PC-9 (cell line): Measurements from ENCODE around the gene GPR153. TPM values are rescaled to one million over a fixed set of nuclear protein-coding genes. Genes with fewer than 3 reads are reported as not detected.

Experiments
- BruUV-seq: library from RNA; stranded (reverse); fragments of 400-500 nt; replicated peaks from 2 replicates; lab custom pipeline; 2021; lab: Mats Ljungman, UMichigan
- CTCF ChIA-PET: fragments of 300-600 bp; sonication (Branson Sonifier 250); formaldehyde crosslinking; loops from one replicate; lab custom pipeline; 2022; ENCODE audit warnings: antibody characterized with exemption; lab: Charles Lee
- POLR2A ChIA-PET: fragments of 300-600 bp; sonication (Branson Sonifier 250); formaldehyde crosslinking; loops from one replicate; lab custom pipeline; 2022; ENCODE audit warnings: antibody characterized with exemption; ENCODE audit not compliant: unreplicated experiment; lab: Charles Lee
- DNase-seq, 2 experiments: peaks; one replicate each; pipeline versions ENCODE4 v3.0.0 to v3.0.0-alpha.2; 2015 to 2022; ENCODE audit warnings: mixed read lengths in 1 of 2
- H2AFZ ChIP-seq: fragments of 200-600 bp; sonication (generic); 2 replicates; pipeline ENCODE4 v1.8.1; 2017; ENCODE audit warnings: antibody characterized with exemption
- H3F3A ChIP-seq: fragments of 200-600 bp; sonication (generic); 2 replicates; pipeline ENCODE4 v1.8.1; 2017; ENCODE audit warnings: antibody characterized with exemption, mild to moderate bottlenecking, low read depth; ENCODE audit not compliant: insufficient read depth
- H3K27ac ChIP-seq: fragments of 200-600 bp; sonication (generic); 2 replicates; pipeline ENCODE4 v1.6.1; 2016; ENCODE audit warnings: mixed run types
- H3K27me3 ChIP-seq: fragments of 200-600 bp; sonication (generic); 2 replicates; pipeline ENCODE4 v1.6.1; 2016; ENCODE audit warnings: low read depth, mixed run types; ENCODE audit not compliant: insufficient read depth
- H3K36me3 ChIP-seq: fragments of 200-600 bp; sonication (generic); 2 replicates; pipeline ENCODE4 v1.6.1; 2016; ENCODE audit warnings: low read depth, mixed run types
- H3K4me1 ChIP-seq: fragments of 200-600 bp; sonication (generic); replicated peaks from 2 replicates; pipeline ENCODE4 v1.6.1; 2016; ENCODE audit warnings: mixed run types; ENCODE audit not compliant: insufficient read depth
- H3K4me2 ChIP-seq: fragments of 200-600 bp; sonication (generic); 2 replicates; pipeline ENCODE4 v1.6.1; 2017; ENCODE audit warnings: mixed run types
- H3K4me3 ChIP-seq: fragments of 200-600 bp; sonication (generic); 2 replicates; pipeline ENCODE4 v1.6.1; 2016; ENCODE audit warnings: mixed run types
- H3K79me2 ChIP-seq: fragments of 200-600 bp; sonication (generic); 2 replicates; pipeline ENCODE4 v1.6.1; 2017; ENCODE audit warnings: low read depth, mixed run types
- H3K9me2 ChIP-seq: fragments of 200-600 bp; sonication (generic); 2 replicates; pipeline ENCODE4 v1.8.1; 2017; ENCODE audit warnings: mild to moderate bottlenecking; ENCODE audit not compliant: insufficient read depth
- H3K9me3 ChIP-seq: fragments of 200-600 bp; sonication (generic); 2 replicates; pipeline ENCODE4 v1.8.1; 2016; ENCODE audit warnings: low read depth; ENCODE audit not compliant: insufficient read depth
- H4K20me1 ChIP-seq: fragments of 200-600 bp; sonication (generic); 2 replicates; pipeline ENCODE4 v1.8.1; 2017; ENCODE audit not compliant: insufficient read depth
- EZH2 ChIP-seq: fragments of 200-600 bp; sonication (generic); IDR thresholded peaks from 2 replicates; pipeline ENCODE4 v1.8.0; 2017; ENCODE audit warnings: antibody characterized with exemption, low read depth
- intact Hi-C: fragments of 100-400 bp; cut with micrococcal nuclease; formaldehyde crosslinking; loops from one replicate; pipeline ENCODE4 v1.10.0; 2022; ENCODE audit not compliant: unreplicated experiment
- total RNA-seq: library from RNA; stranded (reverse); gene quantifications from 2 replicates; pipeline ENCODE4 v1.2.3, GENCODE V29; 2021
- TF ChIP-seq, protein P1 (sequence below): fragments of 200-600 bp; sonication (generic); conservative IDR thresholded peaks from 2 replicates; pipeline ENCODE4 v1.6.1; 2017; ENCODE audit warnings: mixed run types, antibody characterized with exemption, mild to moderate bottlenecking, moderate library complexity

GPR153 gene
- total RNA-seq, 1 experiment from 2014 or later: 8.0 TPM

DNA sequence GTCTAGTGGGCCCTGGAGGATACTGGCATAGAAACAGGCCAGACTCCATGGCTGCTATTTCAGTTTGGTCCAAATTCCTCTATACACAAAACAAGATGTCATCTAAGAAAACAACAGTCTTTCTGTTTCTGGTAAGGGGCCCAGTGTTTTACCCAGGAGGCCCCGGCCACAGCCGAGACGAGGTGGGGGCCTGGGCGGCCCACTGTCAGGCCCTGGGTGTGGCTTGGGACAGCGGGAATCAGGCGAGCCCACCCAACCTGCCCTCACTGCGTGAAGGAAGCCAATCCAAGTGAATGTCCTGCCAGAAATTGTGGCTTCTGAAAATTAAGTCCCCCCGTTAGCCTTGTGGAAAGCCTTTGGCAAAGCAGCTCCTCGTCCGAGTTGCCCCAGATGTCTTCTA is 31.2 kb upstream of the GPR153 start:
- no peak overlapping the region for H3K4me2 ChIP-seq
- TF ChIP-seq, protein P1, sequence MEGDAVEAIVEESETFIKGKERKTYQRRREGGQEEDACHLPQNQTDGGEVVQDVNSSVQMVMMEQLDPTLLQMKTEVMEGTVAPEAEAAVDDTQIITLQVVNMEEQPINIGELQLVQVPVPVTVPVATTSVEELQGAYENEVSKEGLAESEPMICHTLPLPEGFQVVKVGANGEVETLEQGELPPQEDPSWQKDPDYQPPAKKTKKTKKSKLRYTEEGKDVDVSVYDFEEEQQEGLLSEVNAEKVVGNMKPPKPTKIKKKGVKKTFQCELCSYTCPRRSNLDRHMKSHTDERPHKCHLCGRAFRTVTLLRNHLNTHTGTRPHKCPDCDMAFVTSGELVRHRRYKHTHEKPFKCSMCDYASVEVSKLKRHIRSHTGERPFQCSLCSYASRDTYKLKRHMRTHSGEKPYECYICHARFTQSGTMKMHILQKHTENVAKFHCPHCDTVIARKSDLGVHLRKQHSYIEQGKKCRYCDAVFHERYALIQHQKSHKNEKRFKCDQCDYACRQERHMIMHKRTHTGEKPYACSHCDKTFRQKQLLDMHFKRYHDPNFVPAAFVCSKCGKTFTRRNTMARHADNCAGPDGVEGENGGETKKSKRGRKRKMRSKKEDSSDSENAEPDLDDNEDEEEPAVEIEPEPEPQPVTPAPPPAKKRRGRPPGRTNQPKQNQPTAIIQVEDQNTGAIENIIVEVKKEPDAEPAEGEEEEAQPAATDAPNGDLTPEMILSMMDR: no peak
- no peak for TF ChIP-seq EZH2
- H3K36me3 ChIP-seq: no peaks in the 10 kb centered on the region
- no peak overlapping the region for H2AFZ ChIP-seq
- H3K4me1 ChIP-seq: no peaks in the 10 kb centered on the region
- no peak overlapping the region for H3K27ac ChIP-seq
- no peaks in the 10 kb centered on the region for H3K27me3 ChIP-seq
- no peaks in the 10 kb centered on the region for H3K79me2 ChIP-seq
- no peaks in the 10 kb centered on the region for H4K20me1 ChIP-seq
- BruUV-seq: no TSS peak
- H3K4me3 ChIP-seq: no peak overlapping the region
- intact Hi-C loops: no loop called here
- no peak for DNase-seq
- no peaks in the 10 kb centered on the region for H3K9me2 ChIP-seq
- ChIA-PET POLR2A (no interaction called here), CTCF (no interaction called here)
- H3K9me3 ChIP-seq: no peaks in the 10 kb centered on the region
- no peaks in the 10 kb centered on the region for H3F3A ChIP-seq

DNA sequence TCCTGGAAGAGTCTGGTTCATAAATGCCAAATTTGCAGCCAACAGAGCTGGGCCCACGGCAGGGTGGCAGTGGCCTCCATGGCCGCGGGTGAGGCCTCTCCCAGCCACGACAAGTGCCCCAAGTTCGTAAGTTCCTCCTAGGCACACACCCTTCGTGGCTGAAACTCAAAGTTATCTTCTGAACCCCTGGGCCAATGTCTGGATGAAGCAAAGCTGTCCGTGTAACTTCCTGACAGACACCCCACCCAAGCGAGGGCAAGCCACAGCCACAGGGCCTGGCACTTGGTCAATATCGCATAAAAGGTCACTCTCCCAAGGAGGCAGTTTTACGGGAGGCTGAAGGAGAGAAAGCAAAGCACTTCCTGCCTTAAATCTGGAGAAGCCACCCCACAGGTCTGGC is 27.8 kb upstream of the GPR153 start:
- intact Hi-C loops: no loop called here
- Histone ChIP-seq H3K4me2 (no peak overlapping the region), H3K36me3 (no peaks in the 10 kb centered on the region), H3K9me3 (no peaks in the 10 kb centered on the region), H3K79me2 (no peaks in the 10 kb centered on the region), H3K27me3 (no peaks in the 10 kb centered on the region), H3K27ac (no peak overlapping the region), H3K4me3 (no peak overlapping the region), H3K9me2 (no peaks in the 10 kb centered on the region), H3F3A (no peaks in the 10 kb centered on the region), H2AFZ (no peak overlapping the region), H3K4me1 (no peaks in the 10 kb centered on the region), H4K20me1 (no peaks in the 10 kb centered on the region)
- no peak for TF ChIP-seq EZH2
- TF ChIP-seq, protein P1: no peak
- no peak for DNase-seq
- no TSS peak for BruUV-seq
- ChIA-PET CTCF (no interaction called here), POLR2A (no interaction called here)

DNA sequence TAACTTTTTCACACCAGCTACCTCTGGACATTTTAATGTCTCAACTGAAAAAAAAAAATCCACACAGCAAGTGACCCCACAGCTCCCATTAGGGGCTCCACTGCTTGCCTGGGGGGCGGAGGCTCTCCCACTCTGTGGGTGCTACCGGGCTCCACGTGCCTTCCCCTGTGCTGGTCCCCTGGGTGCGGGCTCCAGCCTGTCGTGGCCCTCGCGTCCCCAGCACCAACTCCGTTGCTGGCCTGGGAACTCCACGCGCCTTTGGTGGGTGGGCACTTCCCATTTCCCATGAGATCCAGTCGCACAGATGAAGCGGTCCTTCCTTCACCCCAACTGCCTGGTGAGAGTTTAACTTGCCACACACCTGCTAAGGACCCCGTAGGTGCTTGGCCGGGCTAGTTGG is 27.1 kb upstream of the GPR153 start:
- no peak for DNase-seq
- POLR2A ChIA-PET: no interaction called here
- CTCF ChIA-PET: no interaction called here
- TF ChIP-seq, protein P1: no peak
- TF ChIP-seq EZH2: no peak
- no peaks in the 10 kb centered on the region for H3K27me3 ChIP-seq
- H3K36me3 ChIP-seq: no peaks in the 10 kb centered on the region
- no peak overlapping the region for H3K4me3 ChIP-seq
- intact Hi-C loops: no loop called here
- no TSS peak for BruUV-seq
- no peak overlapping the region for H2AFZ ChIP-seq
- no peaks in the 10 kb centered on the region for H3F3A ChIP-seq
- no peak overlapping the region for H3K4me2 ChIP-seq
- no peaks in the 10 kb centered on the region for H3K9me2 ChIP-seq
- no peaks in the 10 kb centered on the region for H3K79me2 ChIP-seq
- no peaks in the 10 kb centered on the region for H3K9me3 ChIP-seq
- no peak overlapping the region for H3K27ac ChIP-seq
- H3K4me1 ChIP-seq: no peaks in the 10 kb centered on the region
- no peaks in the 10 kb centered on the region for H4K20me1 ChIP-seq
